ENCODE measurements around the gene RAB3GAP2. TPM values are rescaled to one million over a fixed set of nuclear protein-coding genes. Genes with fewer than 3 reads are reported as not detected.

RAB3GAP2 gene
- total and polyA plus RNA-seq, 2 of the 13 experiments (the other 11 are each of a cell fraction or from before 2014, with no cell fraction given), result 22.6 to 25.0 TPM

DNA sequence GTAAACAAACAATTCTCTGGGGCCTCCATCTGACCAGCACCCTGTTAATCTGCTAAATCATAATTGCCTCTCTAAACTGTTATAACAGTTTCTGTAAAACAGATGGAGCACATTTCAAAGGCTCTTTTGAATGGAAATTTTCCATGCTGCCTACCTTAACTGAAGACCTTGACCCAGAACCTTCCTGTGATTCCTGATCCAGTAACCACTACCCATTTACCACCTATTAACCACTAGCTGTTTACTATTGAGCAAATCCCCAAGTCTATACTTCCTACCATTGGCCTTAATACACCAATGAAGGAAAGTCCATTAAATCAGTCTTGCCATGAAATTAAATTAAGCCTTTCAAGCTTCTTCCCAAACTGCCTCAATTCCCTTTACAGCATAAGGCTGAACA, 46.3 kb downstream of the RAB3GAP2 start:
- H2AFZ ChIP-seq (ENCODE audit: low read length), result no peak overlapping the region
- H3K4me1 ChIP-seq (ENCODE audit: insufficient read depth, low read length), result peaks cover 22% of the 10 kb centered on the region
- H3K4me3 ChIP-seq (replicated peaks in 1 of 3; ENCODE audit: insufficient read depth in 1 of 3, low read depth in 2 of 3, low read length in 3 of 3), result no peak overlapping the region
- TF ChIP-seq ZKSCAN8 (CRISPR knock-in tag; IDR thresholded peaks at IDR 0.05; ENCODE audit: borderline replicate concordance), result peak; percentile 98
- no peak for TF ChIP-seq ZNF281 (CRISPR knock-in tag; IDR thresholded peaks at IDR 0.05; ENCODE audit: borderline replicate concordance)
- H3K79me2 ChIP-seq (ENCODE audit: insufficient read depth, low read length), result peaks cover 12% of the 10 kb centered on the region
- peaks cover 3 to 9% of the 10 kb centered on the region in 2 experiments; a peak in 3 of 5 replicates for H3K36me3 ChIP-seq (replicated peaks in 1 of 2; ENCODE audit: control insufficient read depth in 1 of 2, insufficient read depth in 2 of 2, low read length in 2 of 2)
- no TSS peak for BruUV-seq (replicated peaks)
- no peak overlapping the region for H3K27ac ChIP-seq (ENCODE audit: extremely low read length, insufficient read depth, low read length)
- no peak for ATAC-seq
- ChIA-PET POLR2A (no interaction called here), CTCF (ENCODE audit: low intra/inter-chr PET ratio, low total read pairs) (no interaction called here)
- no peak overlapping the region for H3K9ac ChIP-seq (ENCODE audit: insufficient read depth, low read depth, low read length)
- no peaks in the 10 kb centered on the region for H3K9me3 ChIP-seq (ENCODE audit: low read length)
- no peak for FAIRE-seq
- in situ Hi-C loops (cut with HindIII; ENCODE audit: extremely low pct_ligation_motif_present, low pct_unique_long_range_greater_than_20kb) (no loop called here), intact Hi-C loops (cut with micrococcal nuclease; ENCODE audit: unreplicated experiment) (loop anchor here (10.0 kb wide), 1 partner anchor 549 kb away; no protein-coding TSS in a partner anchor)
- no peak overlapping the region for H3K4me2 ChIP-seq (ENCODE audit: low read depth, low read length)
- DNase-seq (ENCODE audit: low spot score), result no peak
- no peaks in the 10 kb centered on the region for H3K27me3 ChIP-seq (ENCODE audit: control insufficient read depth in 1 of 2, insufficient read depth in 2 of 2, low read length in 2 of 2)
- H4K20me1 ChIP-seq (ENCODE audit: insufficient read depth, low read length), result 0 out of 2 replicates have a peak, but pooled peaks cover 3% of the 10 kb centered on the region

DNA sequence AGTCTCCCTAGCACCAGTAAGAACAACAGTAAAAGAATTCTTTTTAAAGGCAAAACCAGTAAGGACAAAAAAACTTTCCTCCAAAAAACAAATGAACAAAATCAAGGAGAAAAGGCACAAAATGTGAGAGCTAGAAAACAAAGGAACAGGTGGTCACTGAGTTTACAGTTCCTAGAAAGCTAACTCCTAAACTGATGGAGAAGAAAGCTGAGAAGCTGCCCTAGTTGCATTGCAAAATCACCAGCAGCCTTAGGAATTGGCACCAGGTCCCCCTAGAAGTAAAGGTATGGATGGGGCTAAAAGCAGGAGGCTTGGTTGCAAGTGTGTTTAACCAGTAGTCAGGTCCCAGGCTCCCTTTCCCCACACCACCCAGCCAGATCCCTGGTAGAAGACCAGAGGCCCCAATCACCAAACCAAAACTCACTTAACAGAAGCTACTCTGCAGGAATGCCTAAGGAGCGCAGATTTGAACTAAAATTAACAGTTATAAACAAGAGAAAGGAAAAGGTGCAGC, 47.6 kb downstream of the RAB3GAP2 start:
- DNase-seq (ENCODE audit: low spot score) (no peak), ATAC-seq (no peak), FAIRE-seq (no peak)
- Histone ChIP-seq H3K36me3 (replicated peaks in 1 of 2; ENCODE audit: control insufficient read depth in 1 of 2, insufficient read depth in 2 of 2, low read length in 2 of 2) (peaks cover 2 to 12% of the 10 kb centered on the region in 2 experiments; a peak in 2 of 5 replicates), H3K4me1 (ENCODE audit: insufficient read depth, low read length) (peaks cover 22% of the 10 kb centered on the region), H3K27me3 (ENCODE audit: control insufficient read depth in 1 of 2, insufficient read depth in 2 of 2, low read length in 2 of 2) (no peaks in the 10 kb centered on the region), H3K79me2 (ENCODE audit: insufficient read depth, low read length) (peaks cover 12% of the 10 kb centered on the region), H4K20me1 (ENCODE audit: insufficient read depth, low read length) (0 out of 2 replicates have a peak, but pooled peaks cover 3% of the 10 kb centered on the region), H3K9ac (ENCODE audit: insufficient read depth, low read depth, low read length) (no peak overlapping the region), H3K9me3 (ENCODE audit: low read length) (no peaks in the 10 kb centered on the region), H3K4me3 (replicated peaks in 1 of 3; ENCODE audit: insufficient read depth in 1 of 3, low read depth in 2 of 3, low read length in 3 of 3) (no peak overlapping the region), H3K4me2 (ENCODE audit: low read depth, low read length) (no peak overlapping the region), H3K27ac (ENCODE audit: extremely low read length, insufficient read depth, low read length) (no peak overlapping the region), H2AFZ (ENCODE audit: low read length) (no peak overlapping the region)
- no peak for TF ChIP-seq MAFG (CRISPR knock-in tag; IDR thresholded peaks at IDR 0.05)
- peak; percentile 88 for TF ChIP-seq BCL6 (CRISPR knock-in tag; IDR thresholded peaks at IDR 0.05)
- ChIA-PET CTCF (ENCODE audit: low intra/inter-chr PET ratio, low total read pairs) (no interaction called here), POLR2A (no interaction called here)
- in situ Hi-C loops (cut with HindIII; ENCODE audit: extremely low pct_ligation_motif_present, low pct_unique_long_range_greater_than_20kb), result no loop called here
- BruUV-seq (replicated peaks), result no TSS peak
- WGBS (ENCODE audit: low lambda C conversion rate), result 100% methylated on average over 1 of the region's 1 CpG
- intact Hi-C loops (cut with micrococcal nuclease; ENCODE audit: unreplicated experiment), result loop anchor here (10.0 kb wide), 1 partner anchor 550 kb away; no protein-coding TSS in a partner anchor
